Keratinocyte (primary cell): ENCODE results near the gene LMCD1. TPM values are rescaled to one million over a fixed set of nuclear protein-coding genes. Genes with fewer than 3 reads are reported as not detected.

Source experiments
- DNase-seq: peaks from one replicate; pipeline ENCODE4 v3.0.0-alpha.2; 2011; ENCODE audit warnings: low read depth, missing footprints, low spot score
- FAIRE-seq: peaks from 2 replicates; lab custom pipeline; 2011; peaks lifted over from hg19 to GRCh38; lab: Jason Lieb, UNC
- H2AFZ ChIP-seq: 2 replicates; pipeline ENCODE4 v1.6.0; 2012; ENCODE audit warnings: low read length, control low read depth, inconsistent platforms; ENCODE audit not compliant: control insufficient read depth
- H3K27ac ChIP-seq: 2 replicates; pipeline ENCODE4 v1.5.1; 2011; ENCODE audit warnings: low read length; ENCODE audit not compliant: control insufficient read depth, insufficient read depth
- H3K27me3 ChIP-seq: 3 replicates; pipeline ENCODE4 v1.6.0; 2011; ENCODE audit warnings: low read length; ENCODE audit not compliant: control insufficient read depth, insufficient read depth; ENCODE audit errors: extremely low read depth
- H3K36me3 ChIP-seq, 2 experiments: 2 replicates in 1 of 2; 3 replicates in 1 of 2; pipeline ENCODE4 v1.5.1; 2011; ENCODE audit warnings: low read length in 2 of 2, mild to moderate bottlenecking in 1 of 2; ENCODE audit not compliant: control insufficient read depth in 2 of 2, insufficient read depth in 2 of 2; ENCODE audit errors: extremely low read depth in 1 of 2
- H3K4me1 ChIP-seq: 3 replicates; pipeline ENCODE4 v1.5.1; 2011; ENCODE audit warnings: low read length; ENCODE audit not compliant: control insufficient read depth, insufficient read depth; ENCODE audit errors: extremely low read depth
- H3K4me2 ChIP-seq: 3 replicates; pipeline ENCODE4 v1.6.0; 2011; ENCODE audit warnings: low read depth, low read length; ENCODE audit not compliant: control insufficient read depth, insufficient read depth; ENCODE audit errors: extremely low read depth
- H3K4me3 ChIP-seq, 3 experiments: fragments of 200-600 bp in 1 of 3; sonication (generic) in 1 of 3; 2 replicates in 2 of 3; 3 replicates in 1 of 3; pipeline ENCODE4 v1.5.1; 2011 to 2016; ENCODE audit warnings: low read length in 3 of 3, mild to moderate bottlenecking in 3 of 3, control low read depth in 2 of 3, inconsistent platforms in 1 of 3, low read depth in 1 of 3, mixed read lengths in 1 of 3, mixed run types in 1 of 3, moderate library complexity in 1 of 3; ENCODE audit not compliant: control insufficient read depth in 2 of 3, insufficient read depth in 2 of 3; ENCODE audit errors: extremely low read depth in 1 of 3
- H3K79me2 ChIP-seq: 2 replicates; pipeline ENCODE4 v1.6.0; 2012; ENCODE audit warnings: low read length; ENCODE audit not compliant: control insufficient read depth, insufficient read depth
- H3K9ac ChIP-seq: 3 replicates; pipeline ENCODE4 v1.6.0; 2011; ENCODE audit warnings: low read length; ENCODE audit not compliant: control insufficient read depth, insufficient read depth; ENCODE audit errors: extremely low read depth
- H3K9me1 ChIP-seq: 3 replicates; pipeline ENCODE4 v1.6.0; 2011; ENCODE audit warnings: low read length; ENCODE audit not compliant: control insufficient read depth, insufficient read depth; ENCODE audit errors: extremely low read depth
- H3K9me3 ChIP-seq: 2 replicates; pipeline ENCODE4 v1.5.1; 2012; ENCODE audit warnings: low read depth, low read length; ENCODE audit not compliant: control insufficient read depth
- H4K20me1 ChIP-seq: 3 replicates; pipeline ENCODE4 v1.6.0; 2011; ENCODE audit warnings: low read length; ENCODE audit not compliant: control insufficient read depth, insufficient read depth; ENCODE audit errors: extremely low read depth
- CTCF ChIP-seq, 3 experiments: IDR thresholded peaks in 1 of 3; conservative IDR thresholded peaks in 1 of 3; optimal IDR thresholded peaks in 1 of 3; 2 replicates in 2 of 3; 3 replicates in 1 of 3; pipeline versions ENCODE3 to v1.5.1; 2011; ENCODE audit warnings: low read length in 3 of 3, mild to moderate bottlenecking in 3 of 3, moderate library complexity in 2 of 3, control low read depth in 1 of 3, inconsistent platforms in 1 of 3; ENCODE audit not compliant: insufficient read depth in 2 of 3; ENCODE audit errors: extremely low read depth in 1 of 3
- EZH2 ChIP-seq: IDR thresholded peaks from one replicate; pipeline ENCODE4 v1.6.1; 2012; ENCODE audit warnings: inconsistent platforms, mild to moderate bottlenecking, low read length, moderate library complexity
- dilution Hi-C: fragments of 300-500 bp; cut with MboI; formaldehyde crosslinking; loops from one replicate; pipeline ENCODE4 v1.7.0; 2020; ENCODE audit warnings: low sequenced_read_pairs; ENCODE audit not compliant: extremely low pct_ligation_motif_present
- polyA plus RNA-seq, 5 experiments: library from polyadenylated mRNA; depleted of rRNA in 3 of 5; stranded (reverse) in 3 of 5; stranded (forward) in 1 of 5; unstranded in 1 of 5; fragments of >200 nt; gene quantifications; 1 replicate in 1 of 5; 2 replicates in 3 of 5; 3 replicates in 1 of 5; pipeline versions ENCODE4 v1.2.1 to v1.2.3, GENCODE V29; 2011 to 2012; ENCODE audit warnings: missing spikeins in 2 of 5, low read depth in 1 of 5, low replicate concordance in 1 of 5

Gene LMCD1
- polyA plus RNA-seq, 1 donor (not counting 4 experiments of a cell fraction or from before 2014, with no cell fraction given): 3.7 TPM

DNA sequence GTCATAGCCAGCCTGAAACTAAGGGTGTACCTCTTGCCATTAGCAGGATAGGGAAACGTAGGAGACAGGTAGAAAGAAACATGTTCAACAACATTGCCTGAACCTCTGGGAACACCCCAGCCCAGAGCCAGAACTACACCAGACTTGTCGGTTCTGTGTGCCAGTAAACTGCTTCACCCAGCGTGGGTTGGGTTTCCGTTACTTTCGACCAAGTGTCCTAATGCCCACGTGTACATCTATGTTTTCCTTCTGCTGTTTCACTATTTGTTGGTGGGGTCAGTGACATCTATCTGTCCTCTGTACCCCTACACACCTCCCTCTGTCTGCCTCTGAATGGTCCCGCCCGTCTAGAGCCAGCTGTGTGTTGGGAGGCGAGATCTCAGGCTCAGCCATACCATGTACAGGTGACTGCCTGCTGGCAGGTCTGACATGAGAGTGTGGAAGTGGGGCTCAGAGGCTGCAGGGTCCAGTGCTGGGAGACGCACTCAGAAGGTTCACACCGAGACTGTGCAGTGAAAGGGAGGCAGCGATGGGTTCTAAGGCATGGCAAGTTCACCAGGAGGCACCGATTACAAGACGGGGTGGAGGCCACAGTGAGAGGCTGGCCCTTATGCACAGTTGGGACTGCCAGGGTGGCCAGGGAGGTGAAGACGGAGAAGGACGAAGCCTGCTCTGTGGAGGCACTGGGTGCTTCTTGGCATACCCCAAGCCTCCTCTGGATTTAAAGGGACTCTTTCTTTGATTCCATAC, 106.6 kb downstream of the LMCD1 start:
- no peak overlapping the region for H3K4me3 ChIP-seq
- FAIRE-seq (no peak), DNase-seq (no peak)
- H3K4me1 ChIP-seq: no peaks in the 10 kb centered on the region
- H3K4me2 ChIP-seq: no peak overlapping the region
- H4K20me1 ChIP-seq: no peaks in the 10 kb centered on the region
- H3K27ac ChIP-seq: no peak overlapping the region
- no peaks in the 10 kb centered on the region for H3K27me3 ChIP-seq
- H2AFZ ChIP-seq: no peak overlapping the region
- no peaks in the 10 kb centered on the region for H3K9me3 ChIP-seq
- dilution Hi-C loops: no loop called here
- TF ChIP-seq EZH2: no peak
- H3K9me1 ChIP-seq: no peaks in the 10 kb centered on the region
- H3K36me3 ChIP-seq: no peaks in the 10 kb centered on the region
- H3K9ac ChIP-seq: no peak overlapping the region
- no peaks in the 10 kb centered on the region for H3K79me2 ChIP-seq

DNA sequence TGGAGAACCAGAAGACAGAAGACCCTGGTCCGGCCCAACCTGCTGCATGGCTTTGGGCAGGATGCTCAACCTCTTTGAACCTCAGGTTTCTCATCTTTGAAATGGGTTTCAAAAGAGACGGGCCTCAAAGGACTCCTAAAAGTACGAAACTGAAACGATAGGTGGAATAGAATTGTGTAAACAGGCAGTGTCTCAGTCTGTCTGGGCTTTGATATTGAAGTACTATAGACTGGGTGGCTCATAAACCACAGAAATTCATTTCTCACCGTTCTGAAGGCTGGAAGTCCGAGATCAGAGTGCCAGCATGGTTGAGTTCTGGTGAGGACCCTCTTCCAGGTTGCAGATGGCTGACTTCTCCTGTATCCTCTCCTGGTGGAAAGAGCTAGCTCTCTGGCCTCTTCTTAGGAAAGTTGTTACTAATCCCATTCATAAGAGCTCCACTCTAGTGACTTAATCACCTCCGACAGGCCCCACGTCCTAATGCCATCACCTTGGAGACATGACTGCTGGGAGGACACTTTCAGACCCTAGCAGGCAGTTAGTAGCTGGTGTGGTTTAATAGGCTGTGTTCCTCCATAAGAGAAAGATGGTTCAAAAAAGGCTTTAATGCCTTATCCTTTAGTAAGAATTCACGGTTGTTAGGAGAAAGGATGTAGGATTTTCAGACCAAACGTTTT, 107.3 kb downstream of the LMCD1 start:
- H3K4me2 ChIP-seq: no peak overlapping the region
- no peak overlapping the region for H2AFZ ChIP-seq
- no peaks in the 10 kb centered on the region for H3K9me3 ChIP-seq
- H4K20me1 ChIP-seq: no peaks in the 10 kb centered on the region
- FAIRE-seq: no peak
- no peaks in the 10 kb centered on the region for H3K36me3 ChIP-seq
- no peaks in the 10 kb centered on the region for H3K27me3 ChIP-seq
- H3K4me3 ChIP-seq: no peak overlapping the region
- no peaks in the 10 kb centered on the region for H3K9me1 ChIP-seq
- no peaks in the 10 kb centered on the region for H3K79me2 ChIP-seq
- H3K27ac ChIP-seq: no peak overlapping the region
- dilution Hi-C loops: no loop called here
- no peak overlapping the region for H3K9ac ChIP-seq
- no peaks in the 10 kb centered on the region for H3K4me1 ChIP-seq
- DNase-seq: no peak
- TF ChIP-seq CTCF (optimal IDR thresholded peaks at IDR 0.05 in 1 of 3, IDR thresholded peaks at IDR 0.05 in 1 of 3, conservative IDR thresholded peaks at IDR 0.05 in 1 of 3; ENCODE audit: extremely low read depth in 1 of 3, insufficient read depth in 2 of 3, low read length in 3 of 3): no peak
- no peak for TF ChIP-seq EZH2
